ENCODE data around the gene LIN7B.

The LIN7B gene

DNA sequence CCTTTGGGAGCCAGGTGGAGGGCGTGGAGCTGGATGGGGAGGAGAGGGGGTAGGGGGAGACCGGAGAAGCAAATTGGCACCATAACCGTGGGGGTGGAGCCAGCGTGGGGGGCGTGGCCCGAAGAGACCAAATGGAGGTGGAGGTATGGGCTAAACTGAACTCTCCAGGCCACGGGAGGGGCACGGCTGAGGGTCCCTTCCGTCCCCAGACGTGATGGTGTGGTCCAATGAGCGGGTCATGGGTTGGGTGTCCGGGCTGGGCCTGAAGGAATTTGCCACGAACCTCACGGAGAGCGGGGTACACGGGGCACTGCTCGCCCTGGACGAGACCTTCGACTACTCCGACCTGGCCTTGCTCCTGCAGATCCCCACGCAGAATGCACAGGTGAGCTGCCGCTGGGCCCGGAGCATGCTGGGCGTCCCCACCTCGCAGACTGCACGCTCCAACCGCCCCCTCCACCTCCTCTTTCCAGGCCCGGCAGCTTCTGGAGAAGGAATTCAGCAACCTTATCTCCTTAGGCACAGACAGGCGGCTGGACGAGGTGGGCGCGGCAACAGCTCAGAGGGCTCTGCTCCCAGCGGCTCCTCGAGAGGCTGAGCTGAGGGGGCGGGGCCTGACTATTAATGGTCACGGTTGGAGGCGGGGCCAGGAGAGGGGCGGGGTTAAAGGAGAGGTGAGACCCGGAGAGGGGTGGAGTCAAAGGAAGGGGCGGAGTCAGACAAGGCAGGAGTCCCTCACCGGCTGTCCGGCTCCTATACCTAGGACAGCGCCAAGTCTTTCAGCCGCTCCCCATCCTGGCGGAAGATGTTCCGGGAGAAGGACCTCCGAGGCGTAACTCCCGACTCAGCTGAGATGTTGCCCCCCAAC is 34.8 kb downstream of the LIN7B start:
- H3K4me3 ChIP-seq (ENCODE audit: low read depth, low read length), result no peak overlapping the region
- TF ChIP-seq, protein P1, sequence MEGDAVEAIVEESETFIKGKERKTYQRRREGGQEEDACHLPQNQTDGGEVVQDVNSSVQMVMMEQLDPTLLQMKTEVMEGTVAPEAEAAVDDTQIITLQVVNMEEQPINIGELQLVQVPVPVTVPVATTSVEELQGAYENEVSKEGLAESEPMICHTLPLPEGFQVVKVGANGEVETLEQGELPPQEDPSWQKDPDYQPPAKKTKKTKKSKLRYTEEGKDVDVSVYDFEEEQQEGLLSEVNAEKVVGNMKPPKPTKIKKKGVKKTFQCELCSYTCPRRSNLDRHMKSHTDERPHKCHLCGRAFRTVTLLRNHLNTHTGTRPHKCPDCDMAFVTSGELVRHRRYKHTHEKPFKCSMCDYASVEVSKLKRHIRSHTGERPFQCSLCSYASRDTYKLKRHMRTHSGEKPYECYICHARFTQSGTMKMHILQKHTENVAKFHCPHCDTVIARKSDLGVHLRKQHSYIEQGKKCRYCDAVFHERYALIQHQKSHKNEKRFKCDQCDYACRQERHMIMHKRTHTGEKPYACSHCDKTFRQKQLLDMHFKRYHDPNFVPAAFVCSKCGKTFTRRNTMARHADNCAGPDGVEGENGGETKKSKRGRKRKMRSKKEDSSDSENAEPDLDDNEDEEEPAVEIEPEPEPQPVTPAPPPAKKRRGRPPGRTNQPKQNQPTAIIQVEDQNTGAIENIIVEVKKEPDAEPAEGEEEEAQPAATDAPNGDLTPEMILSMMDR (IDR thresholded peaks at IDR 0.05; ENCODE audit: insufficient read depth, low read depth, low read length, missing control alignments), result no peak
- peak; percentile 68 for DNase-seq (ENCODE audit: low read depth)

DNA sequence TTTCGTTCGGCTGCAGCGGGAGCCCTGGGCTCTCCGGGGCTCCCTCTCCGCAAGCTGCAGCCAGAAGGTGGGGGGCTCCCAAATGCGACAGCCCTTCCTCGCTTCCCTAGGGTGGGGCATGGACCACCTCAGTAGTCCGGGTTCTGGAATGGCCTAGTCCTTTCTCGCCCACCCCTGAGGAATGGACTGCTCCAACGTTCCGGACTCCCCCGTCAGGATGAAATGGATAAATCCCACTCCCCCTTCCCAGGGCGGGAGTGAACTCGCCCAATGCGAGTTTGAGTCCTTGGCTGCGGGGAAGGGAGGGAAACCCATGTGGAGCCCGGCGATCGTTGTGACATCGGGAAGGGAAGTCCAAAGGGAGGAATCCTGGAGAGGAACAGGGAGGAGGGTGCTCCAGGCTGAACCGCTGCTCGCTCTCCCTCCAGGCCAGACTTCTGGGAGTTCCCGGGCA is 35.5 kb downstream of the LIN7B start:
- TF ChIP-seq, protein P1 (IDR thresholded peaks at IDR 0.05; ENCODE audit: insufficient read depth, low read depth, low read length, missing control alignments), result no peak
- peak overlapping the region; percentile 61 for H3K4me3 ChIP-seq (ENCODE audit: low read depth, low read length)
- DNase-seq (ENCODE audit: low read depth), result no peak

DNA sequence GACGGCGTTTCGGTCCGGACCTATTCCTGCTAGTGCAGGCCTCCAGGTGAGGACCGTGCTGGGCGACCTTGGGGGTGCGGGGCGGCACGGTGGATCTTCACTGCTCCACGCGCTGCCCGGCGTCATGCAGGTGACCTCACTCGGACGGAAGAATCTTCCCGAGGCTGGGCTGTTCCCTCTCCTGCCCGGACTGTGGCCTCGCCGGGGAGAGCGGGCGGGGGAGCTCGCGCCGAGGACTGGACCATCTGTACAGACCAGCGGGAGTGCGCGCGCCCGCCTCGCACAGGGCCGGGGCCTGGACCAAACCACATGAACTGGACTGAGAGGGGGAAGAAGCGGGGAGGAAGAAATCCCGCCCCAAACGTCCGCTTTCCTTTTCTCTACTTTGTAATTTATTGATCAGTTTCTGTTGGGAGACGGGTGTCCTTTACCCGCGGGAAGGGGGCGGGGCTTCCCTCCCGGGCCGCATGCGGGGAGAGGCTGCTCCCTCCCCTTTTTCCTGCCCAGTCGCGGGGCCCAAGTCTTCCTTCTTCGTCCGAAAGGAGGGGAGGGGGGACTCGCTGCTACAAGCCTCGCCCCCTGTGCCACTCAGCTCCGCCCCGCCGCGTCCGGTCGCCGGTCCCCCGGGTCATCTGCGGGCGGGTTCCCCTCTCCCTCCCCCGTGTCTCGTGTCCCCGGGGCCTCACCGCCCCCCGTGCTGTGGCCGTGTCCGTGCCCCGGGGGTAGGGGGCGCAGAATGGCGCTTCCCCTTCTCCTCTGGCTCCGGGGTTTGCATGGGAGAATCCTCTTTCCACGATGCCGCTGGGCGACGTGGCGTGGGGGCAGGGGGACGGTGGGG is 36.2 kb downstream of the LIN7B start:
- peak; percentile 66 for DNase-seq (ENCODE audit: low read depth)
- peak overlapping the region; percentile 61 for H3K4me3 ChIP-seq (ENCODE audit: low read depth, low read length)
- TF ChIP-seq, protein P1 (IDR thresholded peaks at IDR 0.05; ENCODE audit: insufficient read depth, low read depth, low read length, missing control alignments), result no peak

DNA sequence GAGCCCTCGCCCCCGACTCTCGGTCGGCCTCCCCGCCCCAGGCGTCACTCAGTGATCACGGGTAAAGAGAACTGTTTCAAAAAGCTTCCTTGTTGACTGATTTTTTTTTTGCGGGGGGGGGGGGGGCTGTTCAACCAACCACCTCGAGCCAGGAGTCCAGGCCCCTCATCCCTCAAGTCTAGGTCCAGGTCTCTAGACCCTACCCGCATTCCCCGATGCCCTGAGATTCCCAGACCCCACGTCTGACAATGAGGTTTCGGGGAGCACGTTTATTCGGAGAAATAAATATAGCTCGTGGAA is 36.7 kb downstream of the LIN7B start:
- TF ChIP-seq, protein P1 (IDR thresholded peaks at IDR 0.05; ENCODE audit: insufficient read depth, low read depth, low read length, missing control alignments), result no peak
- no peak overlapping the region for H3K4me3 ChIP-seq (ENCODE audit: low read depth, low read length)
- DNase-seq (ENCODE audit: low read depth), result no peak

- peak; percentile 27 for DNase-seq (ENCODE audit: low read depth)
- no peak overlapping the region for H3K4me3 ChIP-seq (ENCODE audit: low read depth, low read length)
- TF ChIP-seq, protein P1 (IDR thresholded peaks at IDR 0.05; ENCODE audit: insufficient read depth, low read depth, low read length, missing control alignments), result no peak
Observed at GRCh38 chr19:49151267-49152118, 37.3 kb downstream of the LIN7B start.

GRCh38 chr19:49152119-49152550 is 38.0 kb downstream of the LIN7B start:
- DNase-seq (ENCODE audit: low read depth), result no peak
- TF ChIP-seq, protein P1 (IDR thresholded peaks at IDR 0.05; ENCODE audit: insufficient read depth, low read depth, low read length, missing control alignments), result no peak
- no peak overlapping the region for H3K4me3 ChIP-seq (ENCODE audit: low read depth, low read length)
